Lung microvascular endothelial cell (primary cell): ENCODE results near the gene FKBP6. TPM values are rescaled to one million over a fixed set of nuclear protein-coding genes. Genes with fewer than 3 reads are reported as not detected.
A peak's percentile ranks its signal among the peaks of the same experiment; 100 is the strongest.
"Not testable (repeated sequence)": the region's sequence is repeated elsewhere in the genome, so short reads cannot be mapped to it uniquely, and the experiment has no call there.

Experiments
- DNase-seq, 2 donors: peaks; one replicate each; pipeline versions ENCODE4 v3.0.0 to v3.0.0-alpha.2; 2010; ENCODE audit warnings: low read depth in 2 of 2
- total RNA-seq: library from RNA; depleted of rRNA; stranded (reverse); fragments of >200 nt; gene quantifications from 2 replicates; pipeline ENCODE4 v1.2.1, GENCODE V29; 2014

FKBP6 gene
- total RNA-seq, 1 donor from 2014 or later = not detected

- no peak for DNase-seq
Observed at GRCh38 chr7:73387908-73388414, 60.0 kb downstream of the FKBP6 start.

GRCh38 chr7:73391396-73391795 lies 63.4 kb downstream of the FKBP6 start:
- no peak for DNase-seq

GRCh38 chr7:73394422-73394821 lies 66.5 kb downstream of the FKBP6 start:
- no peak for DNase-seq

GRCh38 chr7:73395538-73396503 lies 67.9 kb downstream of the FKBP6 start:
- no peak for DNase-seq

GRCh38 chr7:73397521-73398281 lies 69.7 kb downstream of the FKBP6 start:
- DNase-seq = peak in 1 of 2 donors; percentile 47

GRCh38 chr7:73399185-73400050 lies 71.5 kb downstream of the FKBP6 start:
- DNase-seq = peak; percentile 74 to 81

GRCh38 chr7:73404860-73405259 lies 76.9 kb downstream of the FKBP6 start:
- not testable (repeated sequence) for DNase-seq

Other genes starting within 250 kb of the FKBP6 start
- not detected in 2 replicates for gene SPDYE9, start 242.1 kb upstream of the FKBP6 start, total RNA-seq
- gene NSUN5, start 19.3 kb upstream of the FKBP6 start, total RNA-seq = 0.60 and 1.7 TPM in 2 replicates
- gene TRIM50, start 79 bp upstream of the FKBP6 start, total RNA-seq = not detected in 2 replicates
- 4.4 and 5.4 TPM in 2 replicates for gene FZD9, start 105.6 kb downstream of the FKBP6 start, total RNA-seq
- gene BAZ1B, start 194.1 kb downstream of the FKBP6 start, total RNA-seq = 27.7 and 34.1 TPM in 2 replicates
- gene BCL7B, start 229.5 kb downstream of the FKBP6 start, total RNA-seq = 17.2 and 22.6 TPM in 2 replicates